Body of pancreas (tissue), 4 donors: ENCODE data around the gene FBXL7. TPM values are rescaled to one million over a fixed set of nuclear protein-coding genes. Genes with fewer than 3 reads are reported as not detected.

Experiments
- ATAC-seq: fragments of 150-250 bp; one replicate; pipeline ENCODE4 v1.9.1; 2016
- DNase-seq, 4 donors: peaks; one replicate each; pipeline ENCODE4 v3.0.0-alpha.2; 2019
- H3K27ac ChIP-seq, 4 donors: fragments of 200-600 bp; sonication (generic); 1 replicate in 3 of 4; 2 replicates in 1 of 4; pipeline versions ENCODE4 v1.5.1 to v1.6.1; 2016 to 2019; ENCODE audit warnings: mild to moderate bottlenecking in 1 of 4, mixed read lengths in 1 of 4, moderate library complexity in 1 of 4
- H3K27me3 ChIP-seq, 2 donors: fragments of 200-600 bp; sonication (generic); one replicate each; pipeline ENCODE4 v1.6.0; 2016; ENCODE audit warnings: mild to moderate bottlenecking in 1 of 2
- H3K36me3 ChIP-seq, 2 donors: fragments of 200-600 bp; sonication (generic); replicated peaks in 1 of 2; 2 replicates each; pipeline ENCODE4 v1.5.1; 2016; ENCODE audit warnings: low read depth in 2 of 2; ENCODE audit not compliant: insufficient read depth in 1 of 2
- H3K4me1 ChIP-seq: fragments of 200-600 bp; sonication (generic); one replicate; pipeline ENCODE4 v1.6.0; 2016
- H3K4me3 ChIP-seq, 2 donors: fragments of 200-600 bp; sonication (generic); 1 replicate in 1 of 2; 2 replicates in 1 of 2; pipeline ENCODE4 v1.5.1; 2016 to 2019
- H3K9me3 ChIP-seq, 3 donors: fragments of 200-600 bp; sonication (generic); 1 replicate in 2 of 3; 2 replicates in 1 of 3; pipeline ENCODE4 v1.5.1; 2016
- CTCF ChIP-seq, 7 experiments: fragments of 450-650 bp in 4 of 7; fragments of 200-600 bp in 3 of 7; sonication (generic) in 3 of 7; IDR thresholded peaks; one replicate each; pipeline ENCODE4 v1.5.1; 2016 to 2019; ENCODE audit warnings: antibody characterized with exemption in 7 of 7
- POLR2A ChIP-seq, 3 donors: fragments of 450-650 bp; IDR thresholded peaks; one replicate each; pipeline ENCODE4 v1.6.1; 2016; ENCODE audit warnings: antibody characterized with exemption in 3 of 3, mild to moderate bottlenecking in 2 of 3
- WGBS, 2 donors: methylation state at CpG; one replicate each; pipeline ENCODE4 v1.1.5; 2017; 5-methylcytosine and 5-hydroxymethylcytosine counted together
- intact Hi-C: fragments of 100-400 bp; cut with DNase I; formaldehyde crosslinking; loops from one replicate; pipeline ENCODE4 v1.15.1; 2023
- total RNA-seq, 2 donors: library from RNA; depleted of rRNA; stranded (reverse); fragments of >200 nt; gene quantifications; one replicate each; pipeline ENCODE4 v1.1.0, GENCODE V29; 2016

FBXL7 gene
- total RNA-seq, 2 donors from 2014 or later: 3.1 to 4.0 TPM

DNA sequence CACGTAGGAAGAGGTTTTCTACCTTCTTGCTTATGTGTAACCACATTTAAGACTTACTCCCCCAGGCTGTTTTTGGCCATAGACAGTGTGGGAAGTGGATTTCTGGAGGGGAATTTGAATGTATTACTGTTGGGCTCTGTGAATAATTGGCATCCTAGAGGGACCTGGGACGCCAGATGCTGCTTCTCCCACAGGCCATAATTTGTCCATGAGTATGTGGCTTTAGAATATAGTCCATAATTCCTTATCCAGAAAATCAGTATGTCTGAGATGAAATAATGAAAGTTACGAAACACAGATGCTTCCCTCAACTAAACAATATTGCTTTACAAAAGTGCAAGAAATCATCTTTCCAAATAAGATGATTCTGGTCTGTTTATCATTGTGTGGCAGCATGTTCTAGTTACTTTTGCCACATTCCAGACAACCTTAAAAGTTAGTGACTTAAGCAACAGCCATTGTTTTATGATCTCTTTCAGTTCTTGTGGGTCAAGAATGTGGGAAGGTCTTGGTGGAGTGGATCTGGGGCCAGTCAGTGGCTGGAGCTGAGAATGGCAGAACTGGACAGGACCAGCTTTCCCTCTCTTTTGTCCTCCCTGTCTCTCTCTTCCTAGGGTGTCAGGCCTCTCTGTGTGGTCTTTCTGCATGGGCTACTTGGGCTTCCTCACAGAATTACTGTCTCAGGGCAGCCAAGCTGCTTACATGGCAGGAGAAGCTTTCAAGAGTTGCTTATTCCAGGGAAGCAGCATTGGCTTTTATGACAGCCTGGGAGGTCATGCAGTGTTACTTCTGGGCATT, 79.4 kb downstream of the FBXL7 start:
- DNase-seq (no peak), ATAC-seq (no peak)
- no peaks in the 10 kb centered on the region for H3K27me3 ChIP-seq
- no peak overlapping the region for H3K27ac ChIP-seq
- H3K9me3 ChIP-seq: no peaks in the 10 kb centered on the region
- no peaks in the 10 kb centered on the region for H3K36me3 ChIP-seq
- H3K4me1 ChIP-seq: no peaks in the 10 kb centered on the region
- intact Hi-C loops: no loop called here
- no peak for TF ChIP-seq CTCF (IDR thresholded peaks at IDR 0.05)
- TF ChIP-seq POLR2A (IDR thresholded peaks at IDR 0.05): no peak
- H3K4me3 ChIP-seq: no peak overlapping the region
- 50 to 52% methylated on average over 3 of the region's 3 CpGs for WGBS, 2 donors

DNA sequence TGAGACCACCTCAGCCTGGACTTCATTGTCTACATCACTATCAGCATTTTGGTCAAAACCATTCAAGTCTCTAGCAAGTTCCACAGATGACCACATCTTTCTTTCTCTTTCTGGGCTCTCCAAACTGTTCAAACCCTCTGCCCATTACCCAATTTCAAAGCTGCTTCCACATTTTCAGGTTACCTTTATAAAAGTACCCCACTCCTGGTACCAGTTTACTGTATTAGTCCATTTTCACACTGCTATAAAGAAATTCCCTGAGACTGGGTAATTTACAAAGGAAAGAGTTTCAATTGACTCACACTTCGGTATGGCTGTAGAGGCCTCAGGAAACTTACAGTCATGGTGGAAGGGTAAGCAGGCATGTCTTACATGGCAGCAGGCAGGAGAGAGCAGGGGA, 84.5 kb downstream of the FBXL7 start:
- H3K4me1 ChIP-seq: no peaks in the 10 kb centered on the region
- no peak overlapping the region for H3K4me3 ChIP-seq
- TF ChIP-seq CTCF (IDR thresholded peaks at IDR 0.05): no peak
- no peak for TF ChIP-seq POLR2A (IDR thresholded peaks at IDR 0.05)
- intact Hi-C loops: no loop called here
- no peaks in the 10 kb centered on the region for H3K36me3 ChIP-seq
- H3K27me3 ChIP-seq: no peaks in the 10 kb centered on the region
- 50 to 60% methylated on average over 1 of the region's 1 CpG for WGBS, 2 donors
- DNase-seq (no peak), ATAC-seq (no peak)
- no peaks in the 10 kb centered on the region for H3K9me3 ChIP-seq
- H3K27ac ChIP-seq: no peak overlapping the region

DNA sequence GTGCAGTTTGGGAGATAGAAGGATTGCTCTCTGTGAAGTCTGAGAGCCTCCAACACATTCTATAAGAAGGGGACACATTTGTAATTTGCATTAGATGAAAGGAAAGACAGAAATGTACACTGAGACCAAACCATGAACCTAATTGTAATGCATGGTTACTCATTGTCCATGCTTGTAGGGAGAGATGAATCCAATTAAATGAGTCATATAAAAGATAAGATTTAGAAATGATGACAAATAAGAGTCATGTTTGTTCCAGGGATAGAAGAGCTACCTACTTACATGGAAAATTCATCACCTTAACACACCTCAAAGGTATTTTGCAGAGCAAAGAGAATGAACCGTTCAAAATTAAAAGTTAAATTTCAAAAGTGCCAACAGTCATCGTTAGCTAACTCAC, 85.1 kb downstream of the FBXL7 start:
- H3K4me1 ChIP-seq: no peaks in the 10 kb centered on the region
- 68 to 77% methylated on average over 2 of the region's 2 CpGs for WGBS, 2 donors
- H3K4me3 ChIP-seq: no peak overlapping the region
- H3K36me3 ChIP-seq: no peaks in the 10 kb centered on the region
- H3K27me3 ChIP-seq: no peaks in the 10 kb centered on the region
- ATAC-seq: no peak
- no peak overlapping the region for H3K27ac ChIP-seq
- DNase-seq: no peak
- no peaks in the 10 kb centered on the region for H3K9me3 ChIP-seq
- intact Hi-C loops: no loop called here
- TF ChIP-seq POLR2A (IDR thresholded peaks at IDR 0.05): no peak
- TF ChIP-seq CTCF (IDR thresholded peaks at IDR 0.05): no peak

GRCh38 chr5:15585841-15586591, 86.0 kb downstream of the FBXL7 start:
- intact Hi-C loops: no loop called here
- no peaks in the 10 kb centered on the region for H3K36me3 ChIP-seq
- no peaks in the 10 kb centered on the region for H3K9me3 ChIP-seq
- H3K27me3 ChIP-seq: no peaks in the 10 kb centered on the region
- H3K4me1 ChIP-seq: no peaks in the 10 kb centered on the region
- TF ChIP-seq POLR2A (IDR thresholded peaks at IDR 0.05) (no peak), CTCF (IDR thresholded peaks at IDR 0.05) (no peak)
- 5 to 12% methylated on average over 1 of the region's 1 CpG for WGBS, 2 donors
- DNase-seq: no peak
- ATAC-seq: no peak
- H3K4me3 ChIP-seq: no peak overlapping the region
- no peak overlapping the region for H3K27ac ChIP-seq
